SK-N-SH treated with all-trans-retinoic acid at 6 μM for 48 hours (cell line): Measurements from ENCODE around the gene CRISPLD2.

Experiments
- ARNTL ChIP-seq: fragments of 450-650 bp; formaldehyde crosslinking; IDR thresholded peaks from 2 replicates; pipeline ENCODE4 v1.5.0; 2020; ENCODE audit warnings: low read depth, mild to moderate bottlenecking, moderate library complexity, borderline replicate concordance
- CSDC2 ChIP-seq: fragments of 250-450 bp; sonication (Bioruptor Pico); IDR thresholded peaks from 2 replicates; pipeline ENCODE4 v1.5.0; 2020; ENCODE audit warnings: mild to moderate bottlenecking, moderate library complexity
- PATZ1 ChIP-seq: fragments of 250-450 bp; sonication (Bioruptor Pico); IDR thresholded peaks from 2 replicates; pipeline ENCODE4 v1.8.0; 2020; ENCODE audit warnings: mild to moderate bottlenecking, moderate library complexity, borderline replicate concordance
- POU6F1 ChIP-seq: fragments of 250-450 bp; sonication (Bioruptor Pico); IDR thresholded peaks from 2 replicates; pipeline ENCODE4 v1.8.0; 2021; ENCODE audit warnings: low read depth, mild to moderate bottlenecking, moderate library complexity, borderline replicate concordance
- PPARA ChIP-seq: fragments of 250-450 bp; sonication (Bioruptor Pico); IDR thresholded peaks from 2 replicates; pipeline ENCODE4 v1.5.0; 2020; ENCODE audit warnings: mild to moderate bottlenecking, borderline replicate concordance
- TOX ChIP-seq: fragments of 250-450 bp; sonication (Bioruptor Pico); IDR thresholded peaks from 2 replicates; pipeline ENCODE4 v1.8.0; 2021; ENCODE audit warnings: mild to moderate bottlenecking, moderate library complexity, borderline replicate concordance
- ZFP30 ChIP-seq: fragments of 450-650 bp; formaldehyde crosslinking; IDR thresholded peaks from 2 replicates; pipeline ENCODE4 v1.5.0; 2022; ENCODE audit warnings: mild to moderate bottlenecking, moderate library complexity
- ZNF70 ChIP-seq: fragments of 450-650 bp; formaldehyde crosslinking; IDR thresholded peaks from 2 replicates; pipeline ENCODE4 v1.5.0; 2020; ENCODE audit warnings: mild to moderate bottlenecking, moderate library complexity

- TF ChIP-seq CSDC2 (no peak), ARNTL (no peak), POU6F1 (CRISPR knock-in tag) (no peak), PATZ1 (CRISPR knock-in tag) (no peak), PPARA (no peak), ZFP30 (no peak), TOX (CRISPR knock-in tag) (no peak), ZNF70 (CRISPR knock-in tag) (no peak)
Measured at GRCh38 chr16:84918006-84918909, 98.5 kb downstream of the CRISPLD2 start.
